BE2C (cell line): Measurements from ENCODE around the gene TREM2.

Experiments
- DNase-seq: peaks from one replicate; pipeline ENCODE4 v3.0.0-alpha.2; 2020
- H3K27me3 ChIP-seq: fragments of 250-450 bp; sonication (Bioruptor Pico); 2 replicates; pipeline ENCODE4 v1.5.1; 2020; ENCODE audit warnings: mild to moderate bottlenecking
- H3K36me3 ChIP-seq: fragments of 250-450 bp; sonication (Bioruptor Pico); 2 replicates; pipeline ENCODE4 v1.5.1; 2020; ENCODE audit warnings: mild to moderate bottlenecking
- H3K4me1 ChIP-seq: fragments of 250-450 bp; sonication (Bioruptor Pico); 2 replicates; pipeline ENCODE4 v1.5.1; 2020
- H3K4me3 ChIP-seq: 2 replicates; pipeline ENCODE4 v1.5.1; 2011; ENCODE audit warnings: low read depth, low read length
- H3K9me3 ChIP-seq: fragments of 250-450 bp; sonication (Bioruptor Pico); 2 replicates; pipeline ENCODE4 v1.5.1; 2020
- TF ChIP-seq, protein P1 (sequence below): IDR thresholded peaks from 2 replicates; pipeline ENCODE4 v1.5.1; 2012; ENCODE audit warnings: mild to moderate bottlenecking, low read depth, low read length

The TREM2 gene

DNA sequence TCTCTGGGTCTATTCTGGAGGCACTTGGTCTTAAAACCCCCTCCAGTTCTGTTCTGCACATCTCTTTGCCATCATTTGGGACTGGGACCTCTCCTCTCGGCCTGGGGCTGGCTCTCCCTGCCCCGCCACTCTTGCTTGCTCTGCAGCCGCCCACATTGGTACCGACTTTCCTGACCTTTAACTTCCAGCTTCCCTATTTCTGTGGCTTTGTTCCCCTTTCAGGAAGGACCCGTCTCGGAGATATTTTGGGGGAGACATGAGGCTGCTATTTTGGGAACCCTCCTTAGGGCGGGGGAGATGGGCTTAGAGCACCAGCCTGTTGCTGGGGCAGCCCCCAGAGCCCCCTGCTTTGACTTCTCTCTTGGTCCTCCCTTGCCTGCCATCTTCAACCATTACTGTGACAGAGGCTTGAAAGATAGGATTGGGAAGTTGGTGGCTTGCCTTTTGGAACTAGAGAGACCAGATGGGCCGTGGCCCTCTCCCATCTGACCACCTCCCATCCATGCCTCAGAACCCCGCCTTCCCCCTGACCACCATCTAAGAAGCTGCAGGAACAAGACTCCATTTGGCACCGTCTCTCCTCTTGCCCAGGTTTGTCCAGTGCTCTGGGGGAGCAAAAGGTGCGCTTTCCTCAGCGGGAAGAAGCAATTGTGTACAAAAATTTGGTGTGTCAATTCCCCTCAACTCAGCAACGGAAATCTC is 914 bp downstream of the TREM2 start:
- Histone ChIP-seq H3K36me3 (no peaks in the 10 kb centered on the region), H3K27me3 (no peaks in the 10 kb centered on the region; the same call in 1 of the 2 replicates), H3K4me1 (no peaks in the 10 kb centered on the region), H3K4me3 (no peak overlapping the region), H3K9me3 (no peaks in the 10 kb centered on the region)
- TF ChIP-seq, protein P1, sequence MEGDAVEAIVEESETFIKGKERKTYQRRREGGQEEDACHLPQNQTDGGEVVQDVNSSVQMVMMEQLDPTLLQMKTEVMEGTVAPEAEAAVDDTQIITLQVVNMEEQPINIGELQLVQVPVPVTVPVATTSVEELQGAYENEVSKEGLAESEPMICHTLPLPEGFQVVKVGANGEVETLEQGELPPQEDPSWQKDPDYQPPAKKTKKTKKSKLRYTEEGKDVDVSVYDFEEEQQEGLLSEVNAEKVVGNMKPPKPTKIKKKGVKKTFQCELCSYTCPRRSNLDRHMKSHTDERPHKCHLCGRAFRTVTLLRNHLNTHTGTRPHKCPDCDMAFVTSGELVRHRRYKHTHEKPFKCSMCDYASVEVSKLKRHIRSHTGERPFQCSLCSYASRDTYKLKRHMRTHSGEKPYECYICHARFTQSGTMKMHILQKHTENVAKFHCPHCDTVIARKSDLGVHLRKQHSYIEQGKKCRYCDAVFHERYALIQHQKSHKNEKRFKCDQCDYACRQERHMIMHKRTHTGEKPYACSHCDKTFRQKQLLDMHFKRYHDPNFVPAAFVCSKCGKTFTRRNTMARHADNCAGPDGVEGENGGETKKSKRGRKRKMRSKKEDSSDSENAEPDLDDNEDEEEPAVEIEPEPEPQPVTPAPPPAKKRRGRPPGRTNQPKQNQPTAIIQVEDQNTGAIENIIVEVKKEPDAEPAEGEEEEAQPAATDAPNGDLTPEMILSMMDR, result no peak
- DNase-seq, result no peak

DNA sequence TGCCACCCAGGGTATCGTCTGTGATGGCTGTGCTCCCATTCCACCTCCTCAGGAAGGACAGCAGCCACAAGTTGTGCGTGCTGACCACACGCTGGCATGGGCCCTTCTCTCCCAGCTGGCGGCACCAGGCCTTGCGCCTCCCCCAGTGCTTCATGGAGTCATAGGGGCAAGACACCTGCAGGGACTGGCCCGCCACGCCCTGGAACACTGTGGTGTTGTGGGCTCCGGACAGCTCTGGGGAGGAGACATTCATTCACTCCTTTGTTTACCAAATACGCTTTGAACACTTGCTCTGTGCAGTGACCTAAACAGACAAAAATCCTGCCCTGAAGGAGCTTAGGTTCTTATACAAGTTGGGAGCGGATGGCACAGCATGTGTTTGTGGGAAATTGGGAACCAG is 1.5 kb downstream of the TREM2 start:
- H3K27me3 ChIP-seq, result no peaks in the 10 kb centered on the region; the same call in 1 of the 2 replicates
- H3K9me3 ChIP-seq, result no peaks in the 10 kb centered on the region
- no peaks in the 10 kb centered on the region for H3K36me3 ChIP-seq
- DNase-seq, result no peak
- TF ChIP-seq, protein P1, result no peak
- no peak overlapping the region for H3K4me3 ChIP-seq
- H3K4me1 ChIP-seq, result no peaks in the 10 kb centered on the region

DNA sequence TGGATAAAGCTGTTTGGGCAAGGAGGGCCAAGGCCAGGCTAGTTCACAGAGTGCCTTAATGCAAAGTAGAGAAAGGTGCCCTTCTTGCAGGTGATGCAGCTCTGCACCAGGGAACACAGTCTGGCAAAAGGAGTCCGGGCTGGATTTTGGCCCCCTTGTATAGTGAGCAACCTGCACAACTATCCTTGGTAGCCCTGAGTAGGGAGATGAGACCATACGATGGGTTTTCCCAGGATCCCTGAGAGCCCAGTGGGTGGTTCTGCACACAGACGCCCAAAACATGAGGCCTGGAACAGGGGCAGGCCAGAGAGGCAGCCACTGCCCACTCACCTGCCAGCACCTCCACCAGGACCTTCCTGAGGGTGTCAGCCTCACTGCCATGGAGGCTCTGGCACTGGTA is 2.0 kb downstream of the TREM2 start:
- Histone ChIP-seq H3K9me3 (no peaks in the 10 kb centered on the region), H3K27me3 (no peaks in the 10 kb centered on the region; the same call in 1 of the 2 replicates), H3K4me1 (no peaks in the 10 kb centered on the region), H3K36me3 (no peaks in the 10 kb centered on the region), H3K4me3 (no peak overlapping the region)
- TF ChIP-seq, protein P1, result no peak
- DNase-seq, result no peak

DNA sequence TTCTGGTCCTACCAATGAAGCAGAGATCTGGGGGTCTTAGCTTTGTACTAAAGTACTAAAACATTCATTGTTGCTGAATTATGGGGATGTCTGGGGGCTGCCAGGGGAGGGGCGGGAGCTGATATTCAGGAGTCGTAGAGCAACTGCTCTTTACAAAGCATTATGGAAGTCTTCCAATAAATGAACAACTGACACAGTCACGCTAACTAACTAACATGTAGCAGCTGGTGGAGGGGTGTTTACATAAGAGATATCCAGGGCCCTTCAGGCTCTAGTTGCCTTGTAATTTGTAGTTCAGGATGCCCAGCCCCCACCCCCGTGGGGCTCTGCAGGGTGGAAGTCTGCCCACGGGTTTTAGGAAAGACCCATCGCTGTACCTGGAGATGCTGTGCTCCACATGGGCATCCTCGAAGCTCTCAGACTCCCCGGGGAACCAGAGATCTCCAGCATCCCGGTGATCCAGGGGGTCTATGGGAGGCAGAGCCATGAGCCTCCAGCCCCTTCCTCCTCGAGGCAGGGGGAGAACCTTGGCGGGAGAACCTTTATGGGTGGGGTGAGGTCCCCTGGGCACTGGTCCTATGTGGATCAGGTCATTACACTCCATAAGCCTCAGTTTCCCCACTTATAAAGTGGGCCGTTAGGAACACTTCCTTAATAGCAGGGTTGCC is 3.4 kb downstream of the TREM2 start:
- no peaks in the 10 kb centered on the region for H3K4me1 ChIP-seq
- no peak overlapping the region for H3K4me3 ChIP-seq
- TF ChIP-seq, protein P1, result no peak
- H3K36me3 ChIP-seq, result no peaks in the 10 kb centered on the region
- no peaks in the 10 kb centered on the region for H3K9me3 ChIP-seq
- peaks cover 2% of the 10 kb centered on the region; the same call in 1 of the 2 replicates for H3K27me3 ChIP-seq
- DNase-seq, result no peak

DNA sequence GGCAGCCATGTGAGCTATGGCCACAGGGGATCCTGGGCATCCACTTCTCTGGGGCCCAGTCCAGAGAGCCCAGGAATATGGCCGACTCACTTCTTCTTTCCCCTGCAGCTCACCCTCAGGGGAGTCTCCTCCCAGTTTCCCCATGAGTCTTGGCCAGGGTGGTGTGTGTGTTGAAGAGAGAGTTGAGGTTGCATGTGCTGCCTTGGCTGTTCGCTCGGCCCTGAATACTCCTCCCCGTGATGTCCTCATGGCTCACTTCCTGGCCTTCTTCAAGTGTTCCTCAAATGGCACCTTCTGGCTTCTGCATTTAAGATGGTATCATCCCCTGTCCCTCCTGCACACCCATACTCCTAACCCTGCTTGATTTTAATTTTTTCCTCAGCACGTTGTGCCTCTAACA is 5.6 kb downstream of the TREM2 start:
- TF ChIP-seq, protein P1, result no peak
- no peak for DNase-seq
- peaks cover 4% of the 10 kb centered on the region; the same call in 1 of the 2 replicates for H3K27me3 ChIP-seq
- no peaks in the 10 kb centered on the region for H3K36me3 ChIP-seq
- H3K4me3 ChIP-seq, result no peak overlapping the region
- no peaks in the 10 kb centered on the region for H3K4me1 ChIP-seq
- no peaks in the 10 kb centered on the region for H3K9me3 ChIP-seq

DNA sequence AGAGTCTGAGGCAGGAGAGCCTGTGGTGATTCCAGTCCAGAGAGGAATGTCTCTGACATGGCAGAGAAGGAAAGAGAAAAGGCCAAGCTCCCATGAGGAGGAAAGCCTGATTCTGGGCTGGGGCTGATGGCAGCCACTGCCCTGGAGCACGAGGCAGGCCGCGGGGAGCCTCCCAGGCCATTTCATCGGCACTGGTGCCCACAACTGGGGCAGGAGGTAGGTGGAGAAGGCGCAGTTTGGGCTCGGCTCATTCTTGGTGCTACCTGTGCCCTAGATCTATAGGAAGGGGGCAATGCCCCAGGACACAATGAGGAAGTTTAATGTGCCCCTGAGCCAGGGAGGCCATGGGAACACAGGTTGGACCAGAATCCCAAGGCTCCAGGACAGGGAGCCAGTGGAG is 6.1 kb downstream of the TREM2 start:
- H3K4me3 ChIP-seq, result no peak overlapping the region
- no peaks in the 10 kb centered on the region for H3K36me3 ChIP-seq
- no peaks in the 10 kb centered on the region for H3K4me1 ChIP-seq
- TF ChIP-seq, protein P1, result no peak
- no peaks in the 10 kb centered on the region for H3K9me3 ChIP-seq
- DNase-seq, result no peak
- H3K27me3 ChIP-seq, result peaks cover 4% of the 10 kb centered on the region; the same call in 1 of the 2 replicates
